KOPT-K1 (cell line): Measurements from ENCODE around the gene CTNNA3.

Source experiments
- H3K27ac ChIP-seq: fragments of 200-600 bp; sonication (generic); 2 replicates; pipeline ENCODE4 v1.5.1; 2016; ENCODE audit warnings: antibody characterized with exemption, mild to moderate bottlenecking, low read depth, low read length; ENCODE audit not compliant: poor library complexity, severe bottlenecking
- H3K36me3 ChIP-seq: fragments of 200-600 bp; sonication (generic); 2 replicates; pipeline ENCODE4 v1.5.1; 2017; ENCODE audit warnings: antibody characterized with exemption, mild to moderate bottlenecking, low read length, moderate library complexity; ENCODE audit not compliant: insufficient read depth
- H3K9me3 ChIP-seq: fragments of 200-600 bp; sonication (generic); 2 replicates; pipeline ENCODE4 v1.5.1; 2017; ENCODE audit warnings: antibody characterized with exemption, low read length, mild to moderate bottlenecking; ENCODE audit not compliant: insufficient read depth, poor library complexity, severe bottlenecking

CTNNA3 gene

DNA sequence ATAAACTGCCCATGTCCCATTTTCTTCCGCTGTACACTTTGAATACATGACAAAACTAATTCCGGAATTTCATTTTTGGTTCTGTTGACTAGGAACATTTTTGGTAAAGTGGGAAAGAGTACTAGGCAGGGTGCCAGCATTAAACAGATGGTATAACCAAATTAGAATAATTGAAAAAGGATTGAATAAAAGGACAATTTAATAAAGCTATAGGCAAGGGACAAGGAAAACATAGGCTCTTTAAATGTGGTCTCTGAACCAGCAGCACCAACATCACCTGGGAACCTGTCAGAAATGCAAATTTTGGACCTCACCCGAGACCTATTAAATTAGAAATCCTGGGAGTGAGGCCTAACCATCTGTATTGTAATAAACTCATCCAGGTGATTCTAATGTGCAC, 393.3 kb downstream of the CTNNA3 start:
- H3K36me3 ChIP-seq = no peaks in the 10 kb centered on the region
- no peaks in the 10 kb centered on the region for H3K9me3 ChIP-seq
- H3K27ac ChIP-seq = no peak overlapping the region

DNA sequence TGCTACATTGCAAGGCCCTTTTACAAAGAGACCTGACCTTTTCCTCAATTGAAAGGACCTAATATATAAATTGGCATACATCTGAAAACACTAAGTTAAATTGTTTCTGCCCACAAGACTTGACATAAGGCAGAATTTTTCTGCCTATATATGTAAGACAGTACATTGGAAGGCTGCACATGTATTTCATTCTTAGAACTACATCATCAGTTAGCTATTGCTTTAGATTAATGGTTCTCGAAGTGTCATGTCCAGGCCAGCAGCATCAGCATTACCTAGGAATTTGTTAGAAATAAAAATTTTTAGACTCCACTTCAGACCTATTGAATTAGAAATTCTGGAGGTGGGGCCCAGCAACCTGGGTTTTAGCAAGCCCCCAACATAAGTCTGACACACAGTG, 396.2 kb downstream of the CTNNA3 start:
- H3K27ac ChIP-seq = no peak overlapping the region
- no peaks in the 10 kb centered on the region for H3K9me3 ChIP-seq
- no peaks in the 10 kb centered on the region for H3K36me3 ChIP-seq

DNA sequence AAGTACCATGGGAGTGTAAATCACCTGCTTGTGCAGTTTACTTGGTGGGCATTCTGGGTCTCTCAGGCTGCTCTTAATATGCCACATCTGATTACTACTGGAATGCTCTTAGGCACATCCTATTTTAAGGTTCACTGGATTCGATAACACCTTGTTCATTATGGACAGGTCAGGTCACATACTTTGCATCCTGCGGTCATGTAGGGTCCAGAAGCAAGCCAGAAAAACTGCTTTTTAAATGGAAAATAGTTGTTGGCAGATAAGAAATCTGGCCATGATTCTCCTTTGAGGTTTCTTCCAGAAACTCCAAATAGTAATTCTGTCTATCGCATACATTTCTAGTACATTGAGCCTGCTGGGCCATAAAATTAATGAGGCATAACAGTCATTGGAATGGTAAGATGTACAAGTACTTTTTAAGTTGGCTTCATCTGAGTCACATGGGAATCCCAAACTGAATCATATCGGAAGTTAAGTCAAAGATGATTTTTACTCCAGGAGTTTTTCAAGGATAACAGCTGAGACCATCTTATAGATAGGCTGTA, 398.3 kb downstream of the CTNNA3 start:
- H3K27ac ChIP-seq = no peak overlapping the region
- H3K9me3 ChIP-seq = no peaks in the 10 kb centered on the region
- H3K36me3 ChIP-seq = no peaks in the 10 kb centered on the region

DNA sequence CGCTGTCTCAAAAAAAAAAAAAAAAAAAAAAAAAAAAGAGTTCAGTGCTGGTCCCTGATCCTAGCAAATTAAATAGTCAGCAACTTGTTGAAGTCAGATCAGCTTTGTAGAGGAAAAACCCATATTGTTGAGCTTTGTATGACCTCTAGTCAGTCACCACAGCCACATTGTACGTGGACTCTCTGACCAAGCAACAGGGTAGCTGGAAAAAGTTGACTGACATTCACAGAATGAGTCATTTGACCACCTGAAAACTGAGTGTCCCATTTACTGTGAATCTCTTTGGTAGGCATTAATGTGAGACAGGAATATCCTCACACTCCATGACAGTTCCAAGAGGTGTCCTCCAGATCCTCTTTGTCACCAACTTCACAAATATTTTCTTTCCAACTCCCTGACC, 399.1 kb downstream of the CTNNA3 start:
- no peak overlapping the region for H3K27ac ChIP-seq
- no peaks in the 10 kb centered on the region for H3K9me3 ChIP-seq
- no peaks in the 10 kb centered on the region for H3K36me3 ChIP-seq

DNA sequence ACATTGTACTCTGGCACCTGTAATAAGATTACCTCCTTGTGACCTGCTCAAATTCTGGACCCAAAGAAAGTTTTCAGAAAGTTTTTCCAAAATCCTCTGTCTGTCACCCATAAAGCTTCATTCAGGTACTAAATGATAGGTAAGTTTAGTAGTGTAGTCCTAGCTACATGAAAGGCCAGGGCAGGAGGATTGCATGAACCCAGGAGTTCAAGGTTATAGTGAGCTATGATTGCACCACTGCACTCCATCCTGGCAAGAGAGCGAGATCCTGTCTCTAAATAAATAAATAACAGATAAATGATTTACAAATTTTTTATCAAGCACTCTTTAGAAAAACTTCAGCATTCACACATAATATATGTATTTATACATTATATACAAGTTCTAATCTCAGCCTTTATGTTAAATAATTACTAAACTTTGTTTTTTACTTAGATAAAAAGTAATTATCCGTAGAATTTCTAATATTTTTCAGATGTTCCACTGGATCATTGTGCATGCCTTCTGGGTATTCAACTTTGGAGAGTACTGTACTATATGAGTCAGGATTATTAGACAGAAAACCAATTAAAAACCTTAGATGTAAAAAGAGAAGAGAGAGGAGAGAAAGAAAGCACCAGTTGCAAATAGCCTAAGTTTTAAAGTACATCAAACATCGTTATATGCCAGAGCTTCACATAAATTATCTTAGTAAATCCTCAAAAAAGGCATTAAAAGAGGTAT, 407.1 kb downstream of the CTNNA3 start:
- Histone ChIP-seq H3K27ac (no peak overlapping the region), H3K36me3 (no peaks in the 10 kb centered on the region), H3K9me3 (no peaks in the 10 kb centered on the region)

DNA sequence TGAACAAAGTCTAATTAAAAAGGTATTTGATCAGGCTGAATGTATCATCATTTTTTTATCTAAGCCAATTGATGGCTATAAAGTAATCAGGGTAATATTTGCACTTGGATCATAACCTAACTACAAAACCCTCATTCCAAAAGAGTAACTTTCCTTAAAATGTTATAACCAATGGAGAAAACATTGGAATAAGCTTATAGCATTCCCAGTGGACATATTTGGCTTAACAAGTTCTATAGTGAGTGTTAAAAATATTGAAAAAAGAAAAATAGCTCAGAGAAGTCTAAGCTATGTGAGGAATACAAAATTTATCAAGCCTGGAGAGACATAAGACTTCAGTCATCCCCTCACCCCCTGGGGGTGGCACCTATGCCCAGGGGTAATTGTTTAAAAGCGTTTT, 411.4 kb downstream of the CTNNA3 start:
- H3K27ac ChIP-seq = no peak overlapping the region
- no peaks in the 10 kb centered on the region for H3K36me3 ChIP-seq
- H3K9me3 ChIP-seq = no peaks in the 10 kb centered on the region

DNA sequence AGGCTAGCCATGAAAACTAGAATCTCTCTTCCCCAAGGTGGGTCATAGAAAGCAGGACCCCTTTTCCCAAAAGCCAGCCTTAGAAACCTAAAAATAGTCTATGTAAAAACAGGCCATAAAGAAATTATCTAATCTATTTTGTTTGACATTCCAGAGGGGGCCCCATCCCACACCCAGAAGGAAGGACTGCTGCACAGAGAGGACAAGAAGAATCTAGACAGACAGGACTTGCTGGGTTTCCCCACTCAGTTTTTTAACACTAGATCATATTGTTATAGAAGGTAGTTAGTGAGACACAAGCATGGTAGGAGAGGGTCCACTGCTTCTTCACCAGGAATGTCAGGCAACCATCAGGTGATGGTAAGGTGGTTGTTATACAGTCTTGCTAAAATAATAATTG, 413.1 kb downstream of the CTNNA3 start:
- H3K36me3 ChIP-seq = no peaks in the 10 kb centered on the region
- no peak overlapping the region for H3K27ac ChIP-seq
- H3K9me3 ChIP-seq = no peaks in the 10 kb centered on the region

DNA sequence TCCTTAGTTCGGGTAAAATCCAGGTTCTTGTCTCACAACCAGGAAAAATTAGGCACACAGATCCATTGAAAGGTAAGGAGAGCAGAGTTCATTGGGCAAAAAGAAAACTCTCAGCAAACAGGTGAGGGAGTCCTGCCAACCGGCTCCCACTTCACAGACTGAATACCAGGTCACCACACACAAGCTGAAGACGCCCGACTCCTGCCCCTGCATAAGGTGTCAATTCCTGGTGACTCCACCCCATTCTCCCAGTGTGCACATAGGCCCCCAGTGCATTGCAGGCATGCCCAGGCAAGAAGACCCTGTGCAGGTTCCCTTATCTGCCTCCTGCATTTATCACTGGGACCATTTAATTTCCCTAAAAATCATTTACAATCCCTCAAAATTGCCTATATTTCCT, 415.6 kb downstream of the CTNNA3 start:
- Histone ChIP-seq H3K27ac (no peak overlapping the region), H3K36me3 (no peaks in the 10 kb centered on the region), H3K9me3 (no peaks in the 10 kb centered on the region)

DNA sequence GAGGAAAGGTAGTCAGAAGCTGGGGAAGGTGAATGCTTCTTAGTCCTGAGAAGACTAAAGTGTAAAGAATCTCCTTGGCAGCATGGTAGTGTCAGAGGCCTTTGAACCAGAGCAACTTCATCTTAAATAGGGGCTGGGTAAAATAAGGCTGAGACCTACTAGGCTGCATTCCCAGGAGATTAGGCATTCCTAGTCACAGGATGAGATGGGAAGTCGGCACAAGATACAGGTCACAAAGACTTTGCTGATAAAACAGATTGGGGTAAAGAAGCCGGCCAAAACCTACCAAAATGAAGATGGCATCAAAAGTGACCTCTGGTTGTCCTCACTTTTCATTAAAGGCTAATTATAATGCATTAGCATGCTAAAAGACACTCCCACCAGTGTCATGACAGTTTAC, 418.6 kb downstream of the CTNNA3 start:
- Histone ChIP-seq H3K36me3 (no peaks in the 10 kb centered on the region), H3K27ac (no peak overlapping the region)

DNA sequence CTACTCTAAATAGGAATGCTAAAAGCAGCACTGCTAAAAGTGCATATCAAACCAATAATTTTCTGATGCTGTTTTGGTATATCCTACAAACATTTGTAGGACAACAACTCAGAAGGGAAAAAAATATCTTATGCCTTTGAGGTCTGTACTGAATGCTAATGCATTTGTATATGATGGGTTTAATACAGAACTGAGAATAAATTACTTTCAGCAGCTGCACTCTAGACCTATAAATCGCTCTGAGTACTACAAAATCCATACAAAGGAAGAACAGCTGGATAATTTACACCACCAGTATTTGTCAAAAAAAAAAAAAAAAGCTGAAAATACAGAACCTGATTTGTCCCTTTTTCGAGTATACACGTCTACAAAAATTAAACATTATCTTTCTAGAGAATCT, 426.2 kb downstream of the CTNNA3 start:
- Histone ChIP-seq H3K27ac (no peak overlapping the region), H3K9me3 (no peaks in the 10 kb centered on the region), H3K36me3 (no peaks in the 10 kb centered on the region)

More for the DNA sequence above, 418.6 kb downstream of the CTNNA3 start:
- no peaks in the 10 kb centered on the region for H3K9me3 ChIP-seq

DNA sequence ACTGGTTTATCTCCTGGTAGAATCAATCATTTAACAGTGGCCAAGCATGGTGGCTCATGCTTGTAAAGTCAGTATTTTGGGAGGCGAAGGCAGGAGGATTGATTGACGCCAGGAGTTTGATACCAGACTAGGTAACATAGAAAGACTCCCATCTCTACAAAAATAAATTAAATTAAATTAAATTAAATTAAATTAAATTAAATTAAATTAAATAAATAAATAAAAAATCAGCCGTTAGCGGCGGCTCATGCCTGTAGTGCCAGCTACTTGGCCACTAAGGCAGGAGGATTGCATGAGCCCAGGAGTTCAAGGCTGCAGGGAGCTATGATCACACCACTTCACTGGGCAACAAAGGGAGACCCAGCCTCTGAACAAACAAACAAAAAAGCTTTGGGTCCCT, 427.8 kb downstream of the CTNNA3 start:
- Histone ChIP-seq H3K27ac (no peak overlapping the region), H3K9me3 (no peaks in the 10 kb centered on the region), H3K36me3 (no peaks in the 10 kb centered on the region)

DNA sequence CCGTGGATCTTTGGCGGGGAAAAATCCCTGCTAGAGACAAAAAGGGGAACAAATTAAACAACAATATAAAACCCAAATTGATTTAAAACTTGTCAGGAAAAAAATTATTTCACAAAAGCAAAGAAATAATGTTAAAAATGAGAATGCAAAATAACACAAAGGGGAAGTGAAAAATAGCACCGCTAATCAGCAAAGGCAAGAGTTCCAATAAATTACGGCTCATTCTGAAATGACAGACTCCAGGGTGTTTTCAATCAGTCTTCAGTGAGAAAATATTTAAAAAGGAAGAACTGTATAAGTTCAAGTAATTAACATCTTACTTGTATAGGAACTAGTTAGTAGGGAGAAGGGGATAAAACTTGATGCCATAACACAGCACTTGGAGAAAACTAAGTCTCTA, 433.3 kb downstream of the CTNNA3 start:
- no peaks in the 10 kb centered on the region for H3K9me3 ChIP-seq
- H3K36me3 ChIP-seq = no peaks in the 10 kb centered on the region
- no peak overlapping the region for H3K27ac ChIP-seq

DNA sequence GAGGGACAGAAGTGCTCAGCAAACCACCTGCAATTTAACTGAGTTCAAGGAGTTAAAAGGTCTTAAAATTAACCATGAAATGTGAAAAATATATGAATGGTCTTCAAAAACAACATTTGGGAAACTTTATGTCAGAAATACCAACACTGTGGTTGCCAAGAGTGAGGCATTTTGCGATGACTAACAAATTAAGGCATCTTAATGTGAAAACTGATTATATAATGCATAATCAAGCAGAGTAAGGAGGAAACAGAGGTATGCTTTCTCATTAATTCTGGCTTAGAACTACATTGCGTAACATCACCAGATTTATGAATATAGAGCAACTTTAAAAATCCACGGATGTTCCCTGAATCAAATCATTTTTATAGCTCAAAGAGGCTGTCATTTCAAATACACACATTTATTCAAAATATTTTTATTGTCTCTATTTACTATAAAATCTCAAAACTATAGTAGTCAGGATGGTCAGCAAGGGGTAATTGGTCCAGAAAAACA, 434.6 kb downstream of the CTNNA3 start:
- H3K9me3 ChIP-seq = no peaks in the 10 kb centered on the region
- no peak overlapping the region for H3K27ac ChIP-seq
- no peaks in the 10 kb centered on the region for H3K36me3 ChIP-seq

DNA sequence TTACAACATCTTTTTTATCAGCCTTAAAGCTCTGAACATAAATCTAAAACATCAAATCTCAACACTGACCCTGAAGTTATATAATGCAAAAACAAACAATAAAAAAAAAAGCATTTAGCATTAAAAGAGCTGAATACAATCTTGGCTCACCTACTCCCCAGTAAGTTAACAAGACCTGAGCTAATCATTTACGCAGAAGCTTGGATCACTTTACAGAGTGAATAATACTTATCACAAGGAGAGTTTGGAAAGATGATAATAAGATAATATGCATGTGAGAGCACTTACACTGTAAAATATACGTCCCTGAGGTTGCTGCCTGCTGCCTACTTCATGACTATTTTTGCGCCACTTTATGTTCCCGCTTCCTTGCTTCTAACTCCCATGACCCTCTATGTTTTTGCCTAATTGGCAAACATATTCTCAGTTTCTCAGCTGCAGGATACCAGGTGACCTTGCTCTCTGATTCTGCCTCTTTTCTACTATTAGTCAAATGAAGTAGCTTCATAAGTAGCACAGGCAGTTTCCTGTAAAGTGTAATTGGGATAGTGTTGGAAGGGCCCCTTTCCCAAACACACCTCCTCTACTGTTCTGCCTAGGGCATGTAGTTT, 436.6 kb downstream of the CTNNA3 start:
- Histone ChIP-seq H3K36me3 (no peaks in the 10 kb centered on the region), H3K9me3 (no peaks in the 10 kb centered on the region), H3K27ac (no peak overlapping the region)

DNA sequence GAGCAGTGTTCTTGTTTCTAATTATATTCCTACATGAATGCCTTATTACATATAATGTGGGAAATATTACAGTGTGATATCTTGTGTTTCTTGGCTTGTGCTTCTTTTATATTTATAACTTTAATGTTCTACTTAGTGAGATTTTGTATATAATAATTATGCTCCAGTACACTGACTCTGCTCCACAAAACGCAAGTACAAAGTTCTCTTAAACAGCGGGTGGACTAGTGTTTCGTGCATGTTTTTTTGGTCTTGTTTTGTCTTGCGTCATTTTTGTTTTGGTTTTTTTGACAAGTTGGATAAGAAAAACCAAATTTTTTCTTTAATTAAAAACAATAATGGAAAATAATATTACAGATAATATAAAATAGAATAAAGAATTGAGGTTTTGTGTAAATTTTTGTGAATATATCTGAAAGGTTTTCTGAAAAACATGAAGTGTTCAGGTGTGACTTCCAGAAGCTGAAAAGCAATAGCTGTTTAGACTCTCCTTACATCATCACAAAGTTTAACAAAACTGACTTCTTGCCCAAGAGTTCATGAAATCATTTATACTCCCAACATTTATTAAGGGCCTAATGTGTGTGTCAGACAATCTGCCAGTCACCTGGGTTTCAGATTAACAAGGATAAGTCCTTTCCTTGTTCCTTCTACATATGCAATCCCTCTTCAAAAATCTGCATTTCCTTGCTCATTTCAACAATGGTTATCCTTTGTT, 438.4 kb downstream of the CTNNA3 start:
- no peak overlapping the region for H3K27ac ChIP-seq
- no peaks in the 10 kb centered on the region for H3K9me3 ChIP-seq
- no peaks in the 10 kb centered on the region for H3K36me3 ChIP-seq
